COLO668 (cell line): ENCODE measurements around the gene ULK1.

Source experiments
- DNase-seq: peaks from one replicate; lab custom pipeline; 2025; ENCODE audit not compliant: unreplicated experiment; lab: John Stamatoyannopoulos, UW

The ULK1 gene

DNA sequence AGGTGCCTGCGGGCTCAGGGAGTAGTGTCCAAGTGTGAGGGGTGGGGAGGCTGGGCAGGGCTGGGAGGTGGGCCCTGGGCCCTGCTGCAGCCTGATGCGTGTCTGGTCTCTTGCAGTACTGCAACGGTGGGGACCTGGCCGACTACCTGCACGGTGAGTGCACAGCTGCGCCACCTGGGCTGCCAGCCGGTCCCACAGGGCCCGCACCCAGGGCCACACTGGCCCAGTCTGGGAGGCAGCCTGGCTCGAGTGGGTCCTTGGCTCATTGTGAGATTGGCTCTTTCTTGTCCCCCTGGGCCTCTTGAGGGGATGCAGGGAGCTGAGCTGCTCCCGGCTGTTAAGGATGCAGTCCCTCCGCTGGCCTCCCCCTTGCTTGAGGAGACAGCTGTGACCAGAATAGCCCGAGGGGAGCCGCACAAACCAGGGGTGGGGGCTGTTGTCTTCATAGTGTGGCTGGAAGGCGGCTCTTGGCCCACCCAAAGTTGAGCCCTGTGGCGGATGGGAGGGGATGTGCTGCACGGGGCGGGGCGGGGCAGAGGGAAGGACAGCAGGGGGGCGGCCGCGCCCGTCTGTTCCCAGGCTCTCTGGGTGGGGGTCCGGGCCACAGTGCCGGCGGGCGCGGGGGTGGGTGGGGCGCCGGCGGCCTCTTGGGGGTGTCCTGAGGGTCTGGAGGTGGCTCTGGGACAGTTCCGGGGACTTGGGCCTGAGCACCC is 13.1 kb downstream of the ULK1 start:
- no peak for DNase-seq

DNA sequence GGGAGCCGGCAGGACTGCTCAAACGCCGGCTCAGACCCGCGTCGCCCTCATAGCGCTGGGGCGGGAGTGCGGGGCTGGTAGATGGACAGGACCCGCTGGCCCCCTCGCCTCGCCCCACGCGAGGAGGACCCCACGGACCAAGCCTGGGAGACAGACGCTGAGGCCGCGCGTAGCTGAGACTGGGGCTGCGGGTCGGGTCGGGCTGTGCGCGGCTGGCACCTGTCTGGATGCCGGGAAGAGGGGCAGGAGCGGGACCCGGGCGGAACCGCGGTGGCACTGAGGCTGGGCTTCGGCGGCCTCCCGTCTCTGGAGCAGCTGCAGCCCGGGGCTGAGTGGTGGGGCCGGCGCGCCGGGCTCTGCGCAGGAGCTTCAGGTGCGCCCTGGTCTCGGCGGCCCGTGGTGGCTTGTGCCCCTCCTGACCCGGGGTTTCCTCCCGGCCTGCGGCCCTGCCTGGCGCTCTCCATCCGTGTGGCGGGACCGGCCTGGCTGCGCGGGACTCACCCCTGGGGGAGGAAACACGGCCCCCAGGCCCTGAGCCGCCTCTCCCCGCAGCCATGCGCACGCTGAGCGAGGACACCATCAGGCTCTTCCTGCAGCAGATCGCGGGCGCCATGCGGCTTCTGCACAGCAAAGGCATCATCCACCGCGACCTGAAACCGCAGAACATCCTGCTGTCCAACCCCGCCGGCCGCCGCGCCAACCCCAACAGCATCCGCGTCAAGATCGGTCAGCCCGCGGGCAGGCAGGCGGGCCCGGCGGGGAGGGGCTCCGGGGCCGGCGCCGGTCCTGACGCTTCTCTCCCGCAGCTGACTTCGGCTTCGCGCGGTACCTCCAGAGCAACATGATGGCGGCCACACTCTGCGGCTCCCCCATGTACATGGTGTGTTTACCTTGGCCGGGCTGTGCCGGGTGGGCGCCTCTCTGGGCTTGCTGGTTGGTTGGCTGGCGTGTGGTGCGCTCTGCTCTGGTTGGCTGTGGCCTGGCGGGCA is 14.0 kb downstream of the ULK1 start:
- DNase-seq, result no peak

GRCh38 chr12:131909081-131909751 is 14.8 kb downstream of the ULK1 start:
- no peak for DNase-seq

DNA sequence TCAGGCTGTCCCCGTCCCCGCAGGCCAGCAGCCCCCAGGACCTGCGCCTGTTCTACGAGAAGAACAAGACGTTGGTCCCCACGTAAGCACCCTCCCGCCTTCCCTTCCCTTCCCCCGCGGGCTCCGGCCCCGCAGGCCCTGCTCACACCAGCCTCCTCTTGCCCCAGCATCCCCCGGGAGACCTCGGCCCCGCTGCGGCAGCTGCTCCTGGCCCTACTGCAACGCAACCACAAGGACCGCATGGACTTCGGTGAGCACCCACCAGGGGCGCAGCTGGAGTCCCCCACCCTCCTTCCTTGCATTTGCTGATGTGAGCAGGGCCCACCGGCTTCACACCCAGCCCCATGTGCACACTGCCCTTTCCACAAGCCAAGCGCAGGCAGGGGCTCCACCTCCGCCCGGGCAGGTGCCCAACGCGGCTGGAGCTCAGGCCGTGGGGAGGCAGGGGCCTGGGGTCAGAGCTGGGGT is 15.4 kb downstream of the ULK1 start:
- no peak for DNase-seq

- DNase-seq, result no peak
Measured at GRCh38 chr12:131910302-131911027, 16.0 kb downstream of the ULK1 start.

- no peak for DNase-seq
Measured at GRCh38 chr12:131911028-131911650, 16.7 kb downstream of the ULK1 start.

GRCh38 chr12:131911851-131912477 is 17.5 kb downstream of the ULK1 start:
- DNase-seq, result no peak

GRCh38 chr12:131912518-131913274 is 18.3 kb downstream of the ULK1 start:
- no peak for DNase-seq

DNA sequence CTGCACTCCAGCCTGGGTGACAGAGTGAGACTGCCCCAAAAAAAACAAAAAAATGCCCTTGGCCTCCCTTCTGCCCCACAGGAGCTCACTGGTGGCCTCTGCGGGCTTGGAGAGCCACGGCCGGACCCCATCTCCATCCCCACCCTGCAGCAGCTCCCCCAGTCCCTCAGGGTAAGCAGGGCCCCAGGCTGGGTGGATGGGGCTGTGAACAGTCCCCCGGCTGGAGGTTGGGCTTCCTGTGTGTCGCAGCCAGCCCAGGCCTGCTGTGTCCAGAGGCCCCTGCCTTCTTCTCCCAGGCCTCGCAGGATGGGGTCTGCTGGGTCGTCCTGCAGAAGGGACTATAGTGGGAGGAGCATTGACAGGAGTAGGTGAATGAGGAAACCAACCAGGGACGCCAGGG is 19.2 kb downstream of the ULK1 start:
- DNase-seq, result no peak

GRCh38 chr12:131914179-131914702 is 19.8 kb downstream of the ULK1 start:
- DNase-seq, result no peak

GRCh38 chr12:131915000-131915689 is 20.7 kb downstream of the ULK1 start:
- no peak for DNase-seq

GRCh38 chr12:131915823-131916222 is 21.4 kb downstream of the ULK1 start:
- no peak for DNase-seq

DNA sequence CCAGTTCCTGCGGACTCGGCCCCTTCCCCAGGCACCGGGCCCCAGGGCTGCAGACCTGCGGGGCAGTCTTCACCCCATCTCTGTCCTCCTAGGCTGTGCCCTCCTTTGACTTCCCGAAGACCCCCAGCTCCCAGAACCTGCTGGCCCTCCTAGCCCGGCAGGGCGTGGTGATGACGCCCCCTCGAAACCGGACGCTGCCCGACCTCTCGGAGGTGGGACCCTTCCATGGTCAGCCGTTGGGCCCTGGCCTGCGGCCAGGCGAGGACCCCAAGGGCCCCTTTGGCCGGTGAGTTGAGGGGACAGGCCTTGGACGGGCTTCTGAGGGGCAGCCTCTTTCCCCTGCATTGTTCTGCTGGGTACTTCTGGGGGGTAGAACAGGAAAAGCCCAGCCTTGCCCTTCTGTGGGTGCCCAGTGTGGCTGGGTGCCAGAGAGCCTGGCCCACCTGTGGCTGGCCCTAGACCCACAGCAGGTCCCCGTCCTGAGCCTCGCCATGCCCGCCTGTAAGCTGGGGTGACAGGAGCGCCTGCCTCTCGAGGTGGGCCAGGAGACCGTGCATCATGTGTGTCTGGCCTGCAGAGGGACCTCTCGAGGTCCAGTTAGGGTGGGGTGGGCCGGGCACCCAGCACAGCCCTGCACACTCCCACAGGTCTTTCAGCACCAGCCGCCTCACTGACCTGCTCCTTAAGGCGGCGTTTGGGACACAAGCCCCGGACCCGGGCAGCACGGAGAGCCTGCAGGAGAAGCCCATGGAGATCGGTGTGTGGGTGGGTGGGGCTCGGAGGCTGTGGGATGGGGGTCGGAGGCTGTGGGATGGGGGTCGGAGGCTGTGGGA is 22.1 kb downstream of the ULK1 start:
- DNase-seq, result no peak

DNA sequence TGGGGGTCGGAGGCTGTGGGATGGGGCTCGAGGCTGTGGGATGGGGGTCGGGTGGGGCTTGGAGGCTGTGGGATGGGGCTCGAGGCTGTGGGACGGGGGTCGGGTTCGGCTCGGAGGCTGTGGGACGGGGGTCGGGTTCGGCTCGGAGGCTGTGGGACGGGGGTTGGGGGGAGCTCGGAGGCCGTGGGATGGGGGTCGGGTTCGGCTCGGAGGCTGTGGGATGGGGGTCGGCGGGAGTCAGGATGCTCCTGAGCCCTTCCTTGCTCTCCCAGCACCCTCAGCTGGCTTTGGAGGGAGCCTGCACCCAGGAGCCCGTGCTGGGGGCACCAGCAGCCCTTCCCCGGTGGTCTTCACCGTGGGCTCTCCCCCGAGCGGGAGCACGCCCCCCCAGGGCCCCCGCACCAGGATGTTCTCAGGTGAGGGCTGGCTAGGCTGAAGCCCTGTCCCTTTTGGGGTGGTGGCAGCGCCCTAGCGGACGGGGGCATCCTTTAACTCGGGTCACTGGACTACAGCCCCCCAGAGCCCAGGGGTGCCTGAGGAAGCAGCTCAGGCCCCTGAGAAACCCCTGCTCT is 22.8 kb downstream of the ULK1 start:
- no peak for DNase-seq

DNA sequence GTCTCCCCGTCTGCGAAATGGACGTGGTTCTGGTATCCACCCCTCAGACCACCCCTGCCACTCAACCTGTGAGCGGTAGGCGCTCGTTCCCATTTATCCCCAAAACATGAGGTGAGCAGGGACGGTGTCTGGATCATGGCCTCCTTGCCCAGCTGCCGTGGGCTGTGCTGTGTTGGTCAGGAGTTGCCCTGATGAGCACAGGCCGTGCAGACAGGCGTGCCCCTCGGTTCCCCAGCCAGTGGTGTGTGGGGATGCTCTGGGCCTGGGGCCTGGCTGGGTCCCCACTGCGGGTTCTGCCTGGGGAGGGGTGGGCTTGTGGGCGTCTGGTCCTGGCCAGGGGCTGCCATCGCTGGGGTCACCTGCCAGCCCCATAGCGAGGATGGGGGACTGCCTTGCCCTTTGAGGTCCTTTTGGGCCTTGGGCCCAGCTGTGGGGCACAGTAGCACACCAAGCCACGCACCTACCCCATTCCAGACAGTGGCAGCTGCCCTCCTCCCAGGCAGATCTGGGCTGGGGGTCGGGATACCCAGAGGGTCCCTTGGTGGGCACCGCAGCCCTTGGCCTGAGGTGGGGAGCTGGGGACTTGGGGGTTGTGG is 23.4 kb downstream of the ULK1 start:
- DNase-seq, result no peak

- no peak for DNase-seq
Measured at GRCh38 chr12:131918311-131919050, 24.1 kb downstream of the ULK1 start.
